Endothelial cell of umbilical vein (primary cell): ENCODE measurements around the gene SAMD4A. TPM values are rescaled to one million over a fixed set of nuclear protein-coding genes. Genes with fewer than 3 reads are reported as not detected.

Source experiments
- BruUV-seq: library from RNA; stranded (reverse); fragments of 400-500 nt; replicated peaks from 2 replicates; lab custom pipeline; 2021; lab: Mats Ljungman, UMichigan
- CTCF ChIA-PET: fragments of 300-600, 350-600 bp; sonication (Branson Sonifier 250); formaldehyde crosslinking; loops from one replicate; lab custom pipeline; 2021; ENCODE audit warnings: antibody characterized with exemption, inconsistent platforms; lab: Charles Lee
- POLR2A ChIA-PET: fragments of 300-600, 350-600 bp; sonication (Branson Sonifier 250); formaldehyde crosslinking; loops from one replicate; lab custom pipeline; 2021; ENCODE audit warnings: antibody characterized with exemption, inconsistent platforms; lab: Charles Lee
- DNase-seq: peaks from one replicate; pipeline ENCODE4 v3.0.0-alpha.2; 2011; ENCODE audit warnings: low read depth, low spot score
- FAIRE-seq: peaks from 2 replicates; lab custom pipeline; 2011; peaks lifted over from hg19 to GRCh38; lab: Jason Lieb, UNC
- H2AFZ ChIP-seq: 2 replicates; pipeline ENCODE4 v1.6.0; 2012; ENCODE audit warnings: low read depth, low read length, control low read depth, inconsistent platforms
- H3K27ac ChIP-seq: 2 replicates; pipeline ENCODE4 v1.5.1; 2011; ENCODE audit warnings: low read depth, mild to moderate bottlenecking, control low read depth, low read length, moderate library complexity; ENCODE audit not compliant: insufficient read depth
- H3K27me3 ChIP-seq, 2 experiments: 2 replicates each; pipeline versions ENCODE4 v1.6.0 to v1.6.1; 2011; ENCODE audit warnings: low read length in 2 of 2, mixed read lengths in 1 of 2; ENCODE audit not compliant: control insufficient read depth in 2 of 2, insufficient read depth in 2 of 2
- H3K36me3 ChIP-seq, 2 experiments: 2 replicates in 1 of 2; 3 replicates in 1 of 2; pipeline ENCODE4 v1.5.1; 2011; ENCODE audit warnings: low read length in 2 of 2, mild to moderate bottlenecking in 1 of 2, moderate library complexity in 1 of 2; ENCODE audit not compliant: control insufficient read depth in 2 of 2, insufficient read depth in 2 of 2; ENCODE audit errors: extremely low read depth in 1 of 2
- H3K4me1 ChIP-seq: 3 replicates; pipeline ENCODE4 v1.5.1; 2011; ENCODE audit warnings: mild to moderate bottlenecking, low read length; ENCODE audit not compliant: control insufficient read depth, insufficient read depth; ENCODE audit errors: extremely low read depth
- H3K4me2 ChIP-seq: 2 replicates; pipeline ENCODE4 v1.6.1; 2011; ENCODE audit warnings: low read length, control low read depth, mixed read lengths; ENCODE audit not compliant: insufficient read depth
- H3K4me3 ChIP-seq, 3 experiments: fragments of 200-600 bp in 1 of 3; sonication (generic), shearing (Covaris generic) in 1 of 3; replicated peaks in 1 of 3; 2 replicates each; pipeline ENCODE4 v1.5.1; 2011 to 2016; ENCODE audit warnings: control low read depth in 3 of 3, low read length in 3 of 3, mild to moderate bottlenecking in 2 of 3, inconsistent platforms in 1 of 3, low read depth in 1 of 3, moderate library complexity in 1 of 3; ENCODE audit not compliant: insufficient read depth in 1 of 3
- H3K79me2 ChIP-seq: 2 replicates; pipeline ENCODE4 v1.6.0; 2012; ENCODE audit warnings: low read length, inconsistent platforms; ENCODE audit not compliant: control insufficient read depth, insufficient read depth
- H3K9ac ChIP-seq: replicated peaks from 2 replicates; pipeline ENCODE3; 2011; ENCODE audit warnings: low read length, control low read depth; ENCODE audit not compliant: insufficient read depth; ENCODE audit errors: extremely low read depth
- H3K9me1 ChIP-seq: replicated peaks from 3 replicates; pipeline ENCODE4 v1.6.0; 2011; ENCODE audit warnings: mild to moderate bottlenecking, low read length; ENCODE audit not compliant: control insufficient read depth, insufficient read depth; ENCODE audit errors: extremely low read depth
- H3K9me3 ChIP-seq: replicated peaks from 2 replicates; pipeline ENCODE4 v1.5.1; 2012; ENCODE audit warnings: low read length, inconsistent platforms; ENCODE audit not compliant: control insufficient read depth, insufficient read depth
- H4K20me1 ChIP-seq: replicated peaks from 2 replicates; pipeline ENCODE3; 2011; ENCODE audit warnings: mild to moderate bottlenecking, low read length; ENCODE audit not compliant: control insufficient read depth, insufficient read depth; ENCODE audit errors: extremely low read depth
- EZH2 ChIP-seq: IDR thresholded peaks from 2 replicates; pipeline ENCODE4 v1.6.1; 2012; ENCODE audit warnings: borderline replicate concordance, low read depth, mild to moderate bottlenecking, moderate library complexity, low read length, inconsistent platforms; ENCODE audit not compliant: severe bottlenecking
- FOS ChIP-seq: IDR thresholded peaks from 2 replicates; pipeline ENCODE4 v1.6.1; 2011; ENCODE audit warnings: mild to moderate bottlenecking, low read length, moderate library complexity, borderline replicate concordance; ENCODE audit not compliant: insufficient read depth
- GATA2 ChIP-seq: IDR thresholded peaks from 2 replicates; pipeline ENCODE4 v1.7.0; 2011; ENCODE audit warnings: low read depth, mild to moderate bottlenecking, moderate library complexity, mixed read lengths, low read length; ENCODE audit not compliant: insufficient read length, insufficient read depth
- JUN ChIP-seq: IDR thresholded peaks from 2 replicates; pipeline ENCODE4 v1.6.1; 2011; ENCODE audit warnings: borderline replicate concordance, low read depth; ENCODE audit not compliant: insufficient read length, insufficient read depth
- MYC ChIP-seq: IDR thresholded peaks from one replicate; pipeline ENCODE4 v1.6.1; 2011; ENCODE audit warnings: mild to moderate bottlenecking, low read depth, low read length
- POLR2A ChIP-seq: IDR thresholded peaks from 2 replicates; pipeline ENCODE4 v1.6.1; 2012; ENCODE audit warnings: low read depth, mild to moderate bottlenecking, control low read depth, low read length
- POLR2AphosphoS5 ChIP-seq: IDR thresholded peaks from 2 replicates; pipeline ENCODE4 v1.6.1; 2012; ENCODE audit warnings: low read depth, mild to moderate bottlenecking, control low read depth, low read length, moderate library complexity; ENCODE audit not compliant: insufficient read depth
- dilution Hi-C: fragments of 300-500 bp; cut with MboI; formaldehyde crosslinking; loops from one replicate; pipeline ENCODE4 v1.15.0; 2019; ENCODE audit warnings: low sequenced_read_pairs; ENCODE audit not compliant: extremely low pct_ligation_motif_present
- intact Hi-C: fragments of 100-400 bp; cut with micrococcal nuclease; formaldehyde crosslinking; loops from one replicate; pipeline ENCODE4 v1.10.0; 2022
- polyA plus RNA-seq, 4 experiments: library from polyadenylated mRNA; depleted of rRNA in 3 of 4; stranded (reverse) in 3 of 4; unstranded in 1 of 4; fragments of >200 nt; gene quantifications; 2 replicates each; pipeline versions ENCODE4 v1.2.1 to v1.2.3, GENCODE V29; 2011 to 2012; ENCODE audit warnings: missing spikeins in 1 of 4
- total RNA-seq: library from RNA; stranded (reverse); gene quantifications from 2 replicates; pipeline ENCODE4 v1.2.3, GENCODE V29; 2021
- TF ChIP-seq, protein P1 (sequence below), 2 donors: IDR thresholded peaks; 1 replicate in 1 of 2; 2 replicates in 1 of 2; pipeline ENCODE4 v1.5.1; 2011; ENCODE audit warnings: low read length in 2 of 2, mild to moderate bottlenecking in 2 of 2, moderate library complexity in 2 of 2, control low read depth in 1 of 2, inconsistent platforms in 1 of 2, low read depth in 1 of 2; ENCODE audit not compliant: insufficient read depth in 1 of 2; ENCODE audit errors: extremely low read depth in 1 of 2
- TF ChIP-seq, protein P2 (sequence below): IDR thresholded peaks from 2 replicates; pipeline ENCODE4 v1.6.1; 2011; ENCODE audit not compliant: insufficient read depth, insufficient read length

Gene SAMD4A
- total and polyA plus RNA-seq, 2 donors (not counting 3 experiments of a cell fraction or from before 2014, with no cell fraction given), result 37.7 to 95.3 TPM

DNA sequence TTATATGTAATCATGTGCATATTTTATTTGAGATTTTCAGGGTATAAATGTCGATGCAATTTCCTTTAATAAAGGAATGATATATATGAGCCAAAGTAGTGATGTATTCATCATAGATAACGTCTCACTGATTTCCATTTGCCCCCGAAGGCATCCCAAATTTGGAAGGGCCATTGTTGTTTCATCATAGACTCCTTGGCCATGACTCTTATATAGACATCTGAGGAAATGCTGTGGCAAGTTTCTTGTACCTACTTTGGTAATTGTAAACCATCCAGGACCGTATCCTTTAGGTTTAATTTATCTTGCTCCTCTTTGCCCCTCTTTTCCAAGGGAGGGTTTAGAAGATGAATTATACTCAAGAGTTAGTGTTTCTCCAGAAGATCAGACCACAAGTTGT is 84.7 kb downstream of the SAMD4A start:
- BruUV-seq, result TSS peak; percentile 62
- no peaks in the 10 kb centered on the region for H3K9me1 ChIP-seq
- no peaks in the 10 kb centered on the region for H3K36me3 ChIP-seq
- intact Hi-C loops (loop anchor here (1.0 to 2.0 kb wide), 4 partner anchors 24 to 286 kb away; no protein-coding TSS in a partner anchor), dilution Hi-C loops (no loop called here)
- no peaks in the 10 kb centered on the region for H3K27me3 ChIP-seq
- peak overlapping the region in 1 of 3 experiments; percentile 13 for H3K4me3 ChIP-seq
- no peaks in the 10 kb centered on the region for H3K9me3 ChIP-seq
- FAIRE-seq (no peak), DNase-seq (no peak)
- ChIA-PET CTCF (interaction anchor here (0.8 to 3.7 kb wide), 9 partner anchors 9 to 122 kb away, joined by 3 to 42 read pairs (median 6); partner anchors contain the start of gene SAMD4A), POLR2A (interaction anchor here (0.9 to 4.3 kb wide), 8 partner anchors 25 to 164 kb away, joined by 3 to 29 read pairs (median 4); partner anchors contain the start of gene SAMD4A)
- peaks cover 62% of the 10 kb centered on the region for H3K4me1 ChIP-seq
- H3K79me2 ChIP-seq, result peaks cover 66% of the 10 kb centered on the region
- TF ChIP-seq, protein P1, sequence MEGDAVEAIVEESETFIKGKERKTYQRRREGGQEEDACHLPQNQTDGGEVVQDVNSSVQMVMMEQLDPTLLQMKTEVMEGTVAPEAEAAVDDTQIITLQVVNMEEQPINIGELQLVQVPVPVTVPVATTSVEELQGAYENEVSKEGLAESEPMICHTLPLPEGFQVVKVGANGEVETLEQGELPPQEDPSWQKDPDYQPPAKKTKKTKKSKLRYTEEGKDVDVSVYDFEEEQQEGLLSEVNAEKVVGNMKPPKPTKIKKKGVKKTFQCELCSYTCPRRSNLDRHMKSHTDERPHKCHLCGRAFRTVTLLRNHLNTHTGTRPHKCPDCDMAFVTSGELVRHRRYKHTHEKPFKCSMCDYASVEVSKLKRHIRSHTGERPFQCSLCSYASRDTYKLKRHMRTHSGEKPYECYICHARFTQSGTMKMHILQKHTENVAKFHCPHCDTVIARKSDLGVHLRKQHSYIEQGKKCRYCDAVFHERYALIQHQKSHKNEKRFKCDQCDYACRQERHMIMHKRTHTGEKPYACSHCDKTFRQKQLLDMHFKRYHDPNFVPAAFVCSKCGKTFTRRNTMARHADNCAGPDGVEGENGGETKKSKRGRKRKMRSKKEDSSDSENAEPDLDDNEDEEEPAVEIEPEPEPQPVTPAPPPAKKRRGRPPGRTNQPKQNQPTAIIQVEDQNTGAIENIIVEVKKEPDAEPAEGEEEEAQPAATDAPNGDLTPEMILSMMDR (IDR thresholded peaks at IDR 0.05; ENCODE audit: extremely low read depth in 1 of 2, insufficient read depth in 1 of 2, low read depth in 1 of 2, low read length in 2 of 2), result no peak
- TF ChIP-seq JUN, result no peak
- TF ChIP-seq GATA2, result no peak
- no peak for TF ChIP-seq POLR2A
- no peak for TF ChIP-seq EZH2
- TF ChIP-seq, protein P2, sequence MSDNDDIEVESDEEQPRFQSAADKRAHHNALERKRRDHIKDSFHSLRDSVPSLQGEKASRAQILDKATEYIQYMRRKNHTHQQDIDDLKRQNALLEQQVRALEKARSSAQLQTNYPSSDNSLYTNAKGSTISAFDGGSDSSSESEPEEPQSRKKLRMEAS, result no peak
- TF ChIP-seq POLR2AphosphoS5, result no peak
- no peak for TF ChIP-seq FOS
- no peak for TF ChIP-seq MYC
- peak overlapping the region; percentile 100 for H3K9ac ChIP-seq
- peak overlapping the region; percentile 93 for H3K4me2 ChIP-seq
- H3K27ac ChIP-seq, result peak overlapping the region; percentile 100
- no peaks in the 10 kb centered on the region for H4K20me1 ChIP-seq
- no peak overlapping the region for H2AFZ ChIP-seq
